Activated naive CD8-positive, alpha-beta T cell treated with anti-CD3 and anti-CD28 coated beads for 36 hours (primary cell): ENCODE data around the gene NOS1AP. TPM values are rescaled to one million over a fixed set of nuclear protein-coding genes. Genes with fewer than 3 reads are reported as not detected.
"Not testable (repeated sequence)": the region's sequence is repeated elsewhere in the genome, so short reads cannot be mapped to it uniquely, and the experiment has no call there.

Experiments
- DNase-seq: peaks from one replicate; pipeline ENCODE4 v3.0.0; 2021
- H3K27ac Mint-ChIP-seq: one replicate; pipeline ENCODE4 v1.8.0; 2022; ENCODE audit warnings: mild to moderate bottlenecking, moderate library complexity, mixed read lengths
- H3K27me3 Mint-ChIP-seq: one replicate; pipeline ENCODE4 v1.8.0; 2022; ENCODE audit warnings: mild to moderate bottlenecking, mixed read lengths
- H3K36me3 Mint-ChIP-seq: one replicate; pipeline ENCODE4 v1.8.0; 2021; ENCODE audit warnings: mild to moderate bottlenecking, mixed read lengths
- H3K4me1 Mint-ChIP-seq: one replicate; pipeline ENCODE4 v1.8.0; 2021; ENCODE audit warnings: mixed read lengths
- H3K4me3 Mint-ChIP-seq: one replicate; pipeline ENCODE4 v1.8.0; 2022; ENCODE audit warnings: mild to moderate bottlenecking, moderate library complexity, mixed read lengths
- H3K9me3 Mint-ChIP-seq: one replicate; pipeline ENCODE4 v1.8.0; 2022; ENCODE audit warnings: mixed read lengths
- total RNA-seq, 2 experiments: library from RNA; stranded (reverse); gene quantifications; one replicate each; pipeline ENCODE4 v1.2.3, GENCODE V29; 2021

Gene NOS1AP
- total RNA-seq, 2 experiments from 2014 or later, result 0.14 to 0.21 TPM

- no peak overlapping the region for H3K4me3 Mint-ChIP-seq
- H3K4me1 Mint-ChIP-seq, result peaks cover 8% of the 10 kb centered on the region
- no peak for DNase-seq
- H3K36me3 Mint-ChIP-seq, result no peaks in the 10 kb centered on the region
- no peak overlapping the region for H3K27ac Mint-ChIP-seq
- H3K27me3 Mint-ChIP-seq, result peaks cover 70% of the 10 kb centered on the region
- H3K9me3 Mint-ChIP-seq, result no peaks in the 10 kb centered on the region
Measured at GRCh38 chr1:162070825-162071224, 1.3 kb downstream of the NOS1AP start.

GRCh38 chr1:162072740-162073139, 3.2 kb downstream of the NOS1AP start:
- H3K4me1 Mint-ChIP-seq, result peaks cover 8% of the 10 kb centered on the region
- H3K4me3 Mint-ChIP-seq, result no peak overlapping the region
- DNase-seq, result no peak
- no peaks in the 10 kb centered on the region for H3K36me3 Mint-ChIP-seq
- H3K27me3 Mint-ChIP-seq, result peaks cover 76% of the 10 kb centered on the region
- no peaks in the 10 kb centered on the region for H3K9me3 Mint-ChIP-seq
- H3K27ac Mint-ChIP-seq, result no peak overlapping the region

GRCh38 chr1:162074276-162075005, 5.0 kb downstream of the NOS1AP start:
- DNase-seq, result no peak
- Mint-ChIP-seq H3K27ac (no peak overlapping the region), H3K27me3 (peaks cover 78% of the 10 kb centered on the region), H3K4me1 (peaks cover 3% of the 10 kb centered on the region), H3K4me3 (no peak overlapping the region), H3K36me3 (no peaks in the 10 kb centered on the region), H3K9me3 (no peaks in the 10 kb centered on the region)

- no peak overlapping the region for H3K4me3 Mint-ChIP-seq
- no peaks in the 10 kb centered on the region for H3K36me3 Mint-ChIP-seq
- H3K27me3 Mint-ChIP-seq, result peaks cover 69% of the 10 kb centered on the region
- peaks cover 3% of the 10 kb centered on the region for H3K4me1 Mint-ChIP-seq
- no peak overlapping the region for H3K27ac Mint-ChIP-seq
- H3K9me3 Mint-ChIP-seq, result no peaks in the 10 kb centered on the region
- DNase-seq, result no peak
Measured at GRCh38 chr1:162075862-162076261, 6.4 kb downstream of the NOS1AP start.

GRCh38 chr1:162077648-162078299, 8.3 kb downstream of the NOS1AP start:
- Mint-ChIP-seq H3K4me1 (no peaks in the 10 kb centered on the region), H3K27ac (no peak overlapping the region), H3K9me3 (no peaks in the 10 kb centered on the region), H3K27me3 (peaks cover 54% of the 10 kb centered on the region), H3K4me3 (no peak overlapping the region), H3K36me3 (no peaks in the 10 kb centered on the region)
- no peak for DNase-seq

- Mint-ChIP-seq H3K27ac (no peak overlapping the region), H3K27me3 (peaks cover 50% of the 10 kb centered on the region), H3K9me3 (peaks cover 2% of the 10 kb centered on the region), H3K36me3 (no peaks in the 10 kb centered on the region), H3K4me1 (no peaks in the 10 kb centered on the region), H3K4me3 (no peak overlapping the region)
- no peak for DNase-seq
Measured at GRCh38 chr1:162079030-162079429, 9.5 kb downstream of the NOS1AP start.

GRCh38 chr1:162080472-162081015, 11.1 kb downstream of the NOS1AP start:
- no peak overlapping the region for H3K4me3 Mint-ChIP-seq
- peaks cover 4% of the 10 kb centered on the region for H3K9me3 Mint-ChIP-seq
- peaks cover 36% of the 10 kb centered on the region for H3K27me3 Mint-ChIP-seq
- no peaks in the 10 kb centered on the region for H3K36me3 Mint-ChIP-seq
- H3K4me1 Mint-ChIP-seq, result no peaks in the 10 kb centered on the region
- no peak overlapping the region for H3K27ac Mint-ChIP-seq
- no peak for DNase-seq

- no peak for DNase-seq
- no peak overlapping the region for H3K4me3 Mint-ChIP-seq
- no peak overlapping the region for H3K27ac Mint-ChIP-seq
- peaks cover 4% of the 10 kb centered on the region for H3K9me3 Mint-ChIP-seq
- peaks cover 29% of the 10 kb centered on the region for H3K27me3 Mint-ChIP-seq
- H3K36me3 Mint-ChIP-seq, result no peaks in the 10 kb centered on the region
- H3K4me1 Mint-ChIP-seq, result no peaks in the 10 kb centered on the region
Measured at GRCh38 chr1:162081316-162081715, 11.8 kb downstream of the NOS1AP start.

GRCh38 chr1:162082080-162082479, 12.6 kb downstream of the NOS1AP start:
- H3K27me3 Mint-ChIP-seq, result peaks cover 28% of the 10 kb centered on the region
- not testable (repeated sequence) for H3K9me3 Mint-ChIP-seq, H3K27ac Mint-ChIP-seq, H3K4me3 Mint-ChIP-seq, DNase-seq, H3K36me3 Mint-ChIP-seq, H3K4me1 Mint-ChIP-seq

GRCh38 chr1:162083273-162083672, 13.8 kb downstream of the NOS1AP start:
- DNase-seq, result no peak
- no peaks in the 10 kb centered on the region for H3K4me1 Mint-ChIP-seq
- H3K36me3 Mint-ChIP-seq, result no peaks in the 10 kb centered on the region
- H3K27ac Mint-ChIP-seq, result no peak overlapping the region
- H3K4me3 Mint-ChIP-seq, result no peak overlapping the region
- peaks cover 4% of the 10 kb centered on the region for H3K9me3 Mint-ChIP-seq
- H3K27me3 Mint-ChIP-seq, result peaks cover 16% of the 10 kb centered on the region

- Mint-ChIP-seq H3K36me3 (no peaks in the 10 kb centered on the region), H3K27me3 (peaks cover 12% of the 10 kb centered on the region), H3K4me1 (no peaks in the 10 kb centered on the region), H3K9me3 (peaks cover 4% of the 10 kb centered on the region), H3K4me3 (no peak overlapping the region), H3K27ac (no peak overlapping the region)
- no peak for DNase-seq
Measured at GRCh38 chr1:162085991-162086390, 16.5 kb downstream of the NOS1AP start.

- Mint-ChIP-seq H3K27ac (no peak overlapping the region), H3K27me3 (peaks cover 8% of the 10 kb centered on the region), H3K36me3 (no peaks in the 10 kb centered on the region), H3K4me3 (no peak overlapping the region), H3K9me3 (peaks cover 4% of the 10 kb centered on the region), H3K4me1 (no peaks in the 10 kb centered on the region)
- no peak for DNase-seq
Measured at GRCh38 chr1:162087111-162087510, 17.6 kb downstream of the NOS1AP start.

- Mint-ChIP-seq H3K36me3 (no peaks in the 10 kb centered on the region), H3K9me3 (peaks cover 4% of the 10 kb centered on the region), H3K27me3 (peaks cover 8% of the 10 kb centered on the region), H3K4me1 (no peaks in the 10 kb centered on the region), H3K27ac (no peak overlapping the region), H3K4me3 (no peak overlapping the region)
- no peak for DNase-seq
Measured at GRCh38 chr1:162087574-162087973, 18.1 kb downstream of the NOS1AP start.

GRCh38 chr1:162088281-162088969, 18.9 kb downstream of the NOS1AP start:
- Mint-ChIP-seq H3K27ac (no peak overlapping the region), H3K4me3 (no peak overlapping the region), H3K36me3 (no peaks in the 10 kb centered on the region), H3K27me3 (peaks cover 5% of the 10 kb centered on the region), H3K4me1 (no peaks in the 10 kb centered on the region), H3K9me3 (peaks cover 4% of the 10 kb centered on the region)
- DNase-seq, result no peak

GRCh38 chr1:162089748-162090147, 20.3 kb downstream of the NOS1AP start:
- Mint-ChIP-seq H3K4me1 (no peaks in the 10 kb centered on the region), H3K4me3 (no peak overlapping the region), H3K27ac (no peak overlapping the region), H3K36me3 (no peaks in the 10 kb centered on the region), H3K9me3 (no peaks in the 10 kb centered on the region), H3K27me3 (peaks cover 5% of the 10 kb centered on the region)
- no peak for DNase-seq
